ENCODE results near the gene TMEM120B. TPM values are rescaled to one million over a fixed set of nuclear protein-coding genes. Genes with fewer than 3 reads are reported as not detected.
A peak's percentile ranks its signal among the peaks of the same experiment; 100 is the strongest.

Gene TMEM120B
- total and polyA plus RNA-seq, 2 of the 4 experiments (the other 2 are of a cell fraction) = 10.6 to 18.4 TPM

- Histone ChIP-seq H4K8ac (ENCODE audit: low read depth in 2 of 2, low read length in 2 of 2) (peak overlapping the region; percentile 74 to 88), H3K4me3 (ENCODE audit: insufficient read depth, low read depth, low read length) (peak overlapping the region; percentile 63), H2BK15ac (ENCODE audit: low read depth, low read length) (peak overlapping the region; percentile 79; the same call in 2 of the 3 replicates), H2BK20ac (ENCODE audit: low read depth, low read length) (0 out of 2 replicates have a peak overlapping the region, but pooled peaks have one; percentile 18), H3K36me3 (ENCODE audit: control insufficient read depth, insufficient read depth, low read length) (peaks cover 9% of the 10 kb centered on the region; the same call in 1 of the 2 replicates), H3K9me3 (ENCODE audit: control insufficient read depth, insufficient read depth, low read length) (no peaks in the 10 kb centered on the region), H3K27ac (ENCODE audit: insufficient read depth, low read length) (peak overlapping the region; percentile 99), H2BK120ac (ENCODE audit: low read depth, low read length) (peak overlapping the region; percentile 84), H3K4me2 (ENCODE audit: low read depth, low read length) (peak overlapping the region; percentile 95), H2BK5ac (ENCODE audit: low read depth, low read length, poor library complexity, severe bottlenecking) (peak overlapping the region; percentile 98), H3K79me1 (ENCODE audit: low read depth in 1 of 2, low read length in 2 of 2) (peaks cover 6 to 57% of the 10 kb centered on the region in 2 experiments; a peak in 3 of 4 replicates), H3K56ac (ENCODE audit: extremely low read depth, insufficient read depth, low read length) (peak overlapping the region; percentile 82), H3K23ac (ENCODE audit: low read depth, low read length) (peak overlapping the region; percentile 92), H4K20me1 (ENCODE audit: insufficient read depth, low read length) (peaks cover 11% of the 10 kb centered on the region), H3K18ac (ENCODE audit: low read depth, low read length) (peak overlapping the region; percentile 89), H3K4ac (ENCODE audit: low read depth, low read length) (peak overlapping the region; percentile 95), H3K9ac (ENCODE audit: low read depth, low read length) (peak overlapping the region; percentile 93), H2AK5ac (ENCODE audit: low read depth, low read length) (peak overlapping the region; percentile 94), H2AFZ (replicated peaks; ENCODE audit: low read length, poor library complexity) (peak overlapping the region; percentile 85), H3K14ac (replicated peaks; ENCODE audit: low read depth, low read length) (peak overlapping the region; percentile 94), H4K5ac (ENCODE audit: low read depth, low read length) (peak overlapping the region; percentile 89), H2AK9ac (replicated peaks; ENCODE audit: low read depth, low read length, poor library complexity) (peak overlapping the region; percentile 98), H3K4me1 (ENCODE audit: control insufficient read depth, insufficient read depth, low read length) (peaks cover 34% of the 10 kb centered on the region), H3K27me3 (ENCODE audit: control insufficient read depth, insufficient read depth, low read length) (no peaks in the 10 kb centered on the region), H3K9me1 (ENCODE audit: insufficient read depth, low read length) (peaks cover 4% of the 10 kb centered on the region; the same call in 1 of the 2 replicates), H4K91ac (ENCODE audit: insufficient read depth, low read depth, low read length) (peak overlapping the region; percentile 93)
- in situ Hi-C loops (cut with MboI; ENCODE audit: low sequenced_read_pairs) = no loop called here
- ATAC-seq (ENCODE audit: low read depth) (peak; percentile 0; the same call in 1 of the 2 replicates), DNase-seq (peak; percentile 85)
- intact Hi-C loops (cut with micrococcal nuclease) = loop anchor here (5.0 to 10.0 kb wide), 2 partner anchors 223 to 244 kb away; partner anchors contain the start of gene BCL7A
- 11% methylated on average over 7 of the region's 30 CpGs; no CpG with 5 or more reads in 1 of the 2 experiments for WGBS, 2 experiments (ENCODE audit: extremely low coverage in 2 of 2, insufficient read length in 1 of 2)
- ChIA-PET POLR2A (ENCODE audit: unreplicated experiment) (interaction anchor here (0.6 kb wide), 1 partner anchor 88 kb away, joined by 3 read pairs; no protein-coding TSS in a partner anchor), CTCF (interaction anchor here (2.3 kb wide), 1 partner anchor 13 kb away, joined by 8 read pairs; no protein-coding TSS in a partner anchor)
- BruUV-seq (replicated peaks) = no TSS peak
- dilution Hi-C loops (cut with HindIII; ENCODE audit: low sequenced_read_pairs, unreplicated experiment) = no loop called here
- TF ChIP-seq RFX5 (IDR thresholded peaks at IDR 0.05; ENCODE audit: low read depth, low read length) (no peak), RCOR1 (IDR thresholded peaks at IDR 0.05; ENCODE audit: insufficient replicate concordance, low read length) (no peak), CEBPB (IDR thresholded peaks at IDR 0.05; ENCODE audit: low read depth, low read length) (peak; percentile 79), POLR2A (IDR thresholded peaks at IDR 0.05; ENCODE audit: low read depth, low read length) (no peak), NFE2L2 (IDR thresholded peaks at IDR 0.05; ENCODE audit: low read depth, low read length) (no peak), RAD21 (IDR thresholded peaks at IDR 0.05; ENCODE audit: low read length) (no peak), USF2 (IDR thresholded peaks at IDR 0.05; ENCODE audit: low read depth, low read length) (no peak), MAZ (IDR thresholded peaks at IDR 0.05; ENCODE audit: borderline replicate concordance, low read depth, low read length) (peak; percentile 9; the same call in 1 of the 2 replicates), CTCF (conservative IDR thresholded peaks at IDR 0.05; ENCODE audit: low read depth, low read length) (no peak), SMC3 (IDR thresholded peaks at IDR 0.05; ENCODE audit: low read depth, low read length) (no peak), MXI1 (IDR thresholded peaks at IDR 0.05; ENCODE audit: borderline replicate concordance, low read depth, low read length) (no peak), CHD1 (IDR thresholded peaks at IDR 0.05; ENCODE audit: low read depth, low read length) (no peak), ELK1 (IDR thresholded peaks at IDR 0.05; ENCODE audit: borderline replicate concordance, low read depth, low read length) (no peak), BHLHE40 (IDR thresholded peaks at IDR 0.05; ENCODE audit: low read depth, low read length) (no peak)
Observed at GRCh38 chr12:121799156-121799841, 86.7 kb downstream of the TMEM120B start.

Data from IMR-90 (cell line).